K562 (cell line): Measurements from ENCODE around the gene KMT5C. TPM values are rescaled to one million over a fixed set of nuclear protein-coding genes. Genes with fewer than 3 reads are reported as not detected.

Experiments used
- CGGBP1 ChIP-seq: fragments of 250-450 bp; sonication (Bioruptor Pico); IDR thresholded peaks from 2 replicates; pipeline ENCODE4 v1.9.0; 2021; ENCODE audit warnings: mild to moderate bottlenecking
- E2F8 ChIP-seq: fragments of 450-650 bp; IDR thresholded peaks from 2 replicates; pipeline ENCODE4 v1.7.1; 2018; ENCODE audit warnings: mild to moderate bottlenecking, low read depth; ENCODE audit not compliant: partially characterized antibody
- ETV5 ChIP-seq: sonication (generic); formaldehyde crosslinking; IDR thresholded peaks from 2 replicates; pipeline ENCODE4 v1.4.0; 2020; ENCODE audit warnings: low read depth, mild to moderate bottlenecking, missing genetic modification reagents
- GTF2F1 ChIP-seq: IDR thresholded peaks from 2 replicates; pipeline ENCODE4 v1.6.1; 2011; ENCODE audit warnings: low read depth, low read length, improper control_type of control experiment
- HMGXB4 ChIP-seq: sonication (generic); formaldehyde crosslinking; IDR thresholded peaks from 2 replicates; pipeline ENCODE4 v1.8.1; 2023; ENCODE audit warnings: mild to moderate bottlenecking, missing genetic modification reagents
- KAT7 ChIP-seq: sonication (generic); formaldehyde crosslinking; IDR thresholded peaks from 2 replicates; pipeline ENCODE4 v1.8.0; 2022; ENCODE audit warnings: missing genetic modification reagents, mild to moderate bottlenecking, borderline replicate concordance
- MAZ ChIP-seq, 2 experiments: fragments of 450-650 bp in 1 of 2; sonication (generic) in 1 of 2; formaldehyde crosslinking; IDR thresholded peaks in 1 of 2; conservative IDR thresholded peaks in 1 of 2; 2 replicates each; pipeline versions ENCODE4 v1.4.0 to v1.5.0; 2020; ENCODE audit warnings: mild to moderate bottlenecking in 1 of 2, missing genetic modification reagents in 1 of 2
- MNT ChIP-seq, 2 experiments: fragments of 450-650 bp; conservative IDR thresholded peaks; 2 replicates each; pipeline ENCODE4 v1.6.1; 2017; ENCODE audit warnings: mild to moderate bottlenecking in 2 of 2, moderate library complexity in 2 of 2
- MTA3 ChIP-seq: fragments of 450-650 bp; formaldehyde crosslinking; IDR thresholded peaks from 2 replicates; pipeline ENCODE4 v1.6.1; 2017; ENCODE audit warnings: mild to moderate bottlenecking, borderline replicate concordance
- MXI1 ChIP-seq: IDR thresholded peaks from 2 replicates; pipeline ENCODE4 v1.6.1; 2011; ENCODE audit warnings: low read depth, mild to moderate bottlenecking, improper control_type of control experiment, low read length
- MYC ChIP-seq, 2 experiments: fragments of 250-450 bp in 1 of 2; sonication (Bioruptor Pico) in 1 of 2; IDR thresholded peaks; 2 replicates each; pipeline versions ENCODE4 v1.5.1 to v1.6.1; 2012 to 2021; ENCODE audit warnings: low read depth in 2 of 2, borderline replicate concordance in 1 of 2, improper control_type of control experiment in 1 of 2, low read length in 1 of 2, mild to moderate bottlenecking in 1 of 2, moderate library complexity in 1 of 2
- NCOA1 ChIP-seq: fragments of 450-650 bp; IDR thresholded peaks from 2 replicates; pipeline ENCODE4 v1.6.1; 2016; ENCODE audit warnings: low read depth
- NELFE ChIP-seq: IDR thresholded peaks from 2 replicates; pipeline ENCODE4 v1.6.1; 2011; ENCODE audit warnings: mild to moderate bottlenecking; ENCODE audit not compliant: insufficient read depth, insufficient read length
- NEUROD1 ChIP-seq: fragments of 150-350 bp; IDR thresholded peaks from 2 replicates; pipeline ENCODE4 v1.6.1; 2014; ENCODE audit warnings: borderline replicate concordance, low read length, low read depth; ENCODE audit not compliant: partially characterized antibody
- OTX1 ChIP-seq: fragments of 450-650 bp; formaldehyde crosslinking; IDR thresholded peaks from 2 replicates; pipeline ENCODE4 v1.4.0; 2022; ENCODE audit warnings: mild to moderate bottlenecking
- RCOR1 ChIP-seq, 2 experiments: IDR thresholded peaks; 2 replicates each; pipeline ENCODE4 v1.6.1; 2012; ENCODE audit warnings: low read depth in 2 of 2, low read length in 2 of 2, borderline replicate concordance in 1 of 2, improper control_type of control experiment in 1 of 2
- ZNF12 ChIP-seq: sonication (generic); formaldehyde crosslinking; IDR thresholded peaks from 2 replicates; pipeline ENCODE4 v1.4.0; 2020; ENCODE audit warnings: mild to moderate bottlenecking, missing genetic modification reagents
- polyA plus RNA-seq, 8 experiments: library from polyadenylated mRNA; depleted of rRNA in 4 of 8; stranded (reverse) in 5 of 8; unstranded in 3 of 8; fragments of >200 nt; fragmentation: Nextera tagmentation in 2 of 8; fragmentation: Illumina TruSeq in 1 of 8; extraction: Ambion mirVana in 2 of 8; extraction: Trizol in 1 of 8; gene quantifications; 2 replicates each; pipeline versions ENCODE4 v1.2.1 to v1.2.3, GENCODE V29; 2011 to 2014; ENCODE audit warnings: inconsistent platforms in 1 of 8, missing spikeins in 1 of 8
- total RNA-seq, 7 experiments: library from RNA; depleted of rRNA in 6 of 7; stranded (reverse); fragments of >200 nt in 6 of 7; fragmentation: Illumina TruSeq in 2 of 7; extraction: Trizol in 2 of 7; gene quantifications; 2 replicates each; pipeline versions ENCODE4 v1.2.1 to v1.2.3, GENCODE V29; 2011 to 2021; ENCODE audit warnings: low replicate concordance in 1 of 7

The KMT5C gene
- total and polyA plus RNA-seq, 9 of the 15 experiments (the other 6 are each of a cell fraction or from before 2014, with no cell fraction given), result 0.15 to 53.5 (median 16.6) TPM

GRCh38 chr19:55385724-55386492 lies 46.2 kb downstream of the KMT5C start, which contains the start of gene RPL28 (continued):
- TF ChIP-seq KAT7 (CRISPR knock-in tag), result peak; percentile 61; the same call in 1 of the 2 replicates
- peak; percentile 75 for TF ChIP-seq NEUROD1
- TF ChIP-seq HMGXB4 (CRISPR knock-in tag), result peak; percentile 83; the same call in 1 of the 2 replicates
- 0 out of 2 replicates have a peak, but pooled peaks have one; percentile 32 for TF ChIP-seq CGGBP1 (CRISPR knock-in tag)
- TF ChIP-seq MYC (IDR thresholded peaks at IDR 0.05; ENCODE audit: low read depth, low read length), result peak; percentile 84
- TF ChIP-seq MYC (CRISPR knock-in tag; IDR thresholded peaks at IDR 0.05; ENCODE audit: borderline replicate concordance, low read depth), result peak; percentile 59; the same call in 1 of the 2 replicates
- peak; percentile 53 for TF ChIP-seq E2F8
- peak; percentile 62 for TF ChIP-seq NCOA1
- peak; percentile 44 to 70 for TF ChIP-seq MAZ (CRISPR knock-in tag; conservative IDR thresholded peaks at IDR 0.05 in 1 of 2, IDR thresholded peaks at IDR 0.05 in 1 of 2)
- TF ChIP-seq GTF2F1, result peak; percentile 95
- peak in 1 of 2 experiments; percentile 32; a peak in 1 of 4 replicates for TF ChIP-seq RCOR1 (IDR thresholded peaks at IDR 0.05; ENCODE audit: borderline replicate concordance in 1 of 2, low read depth in 2 of 2, low read length in 2 of 2)
- peak; percentile 97 for TF ChIP-seq MTA3
- 0 out of 2 replicates have a peak, but pooled peaks have one; percentile 52 for TF ChIP-seq OTX1 (CRISPR knock-in tag)
- peak; percentile 26 to 72; a peak in 3 of 4 replicates for TF ChIP-seq MNT (conservative IDR thresholded peaks at IDR 0.05)
- TF ChIP-seq ZNF12 (CRISPR knock-in tag), result peak; percentile 58; the same call in 1 of the 2 replicates
- 0 out of 2 replicates have a peak, but pooled peaks have one; percentile 12 for TF ChIP-seq ETV5 (CRISPR knock-in tag)
- TF ChIP-seq MXI1, result peak; percentile 71; the same call in 1 of the 2 replicates
- peak; percentile 65 for TF ChIP-seq NELFE
